H9 (cell line): ENCODE data around the gene SEPTIN3. TPM values are rescaled to one million over a fixed set of nuclear protein-coding genes. Genes with fewer than 3 reads are reported as not detected.

Source experiments
- DNase-seq: peaks from one replicate; pipeline ENCODE4 v3.0.0-alpha.2; 2017
- H2AFZ ChIP-seq: one replicate; pipeline ENCODE4 v1.6.1; 2013; ENCODE audit warnings: mild to moderate bottlenecking, low read length, control low read depth, moderate library complexity
- H2AK5ac ChIP-seq: 2 replicates; pipeline ENCODE4 v1.6.1; 2013; ENCODE audit warnings: low read length, control low read depth, mixed read lengths; ENCODE audit not compliant: insufficient read length
- H2BK120ac ChIP-seq: one replicate; pipeline ENCODE4 v1.6.1; 2013; ENCODE audit warnings: low read depth, mild to moderate bottlenecking, low read length, control low read depth, inconsistent platforms; ENCODE audit not compliant: poor library complexity, severe bottlenecking
- H2BK12ac ChIP-seq: 2 replicates; pipeline ENCODE4 v1.6.1; 2013; ENCODE audit warnings: low read length, control low read depth, mixed read lengths, low read depth; ENCODE audit not compliant: insufficient read length
- H2BK15ac ChIP-seq: 2 replicates; pipeline ENCODE4 v1.6.1; 2013; ENCODE audit warnings: low read depth, low read length, control low read depth
- H2BK20ac ChIP-seq: one replicate; pipeline ENCODE4 v1.6.1; 2013; ENCODE audit warnings: low read depth, mild to moderate bottlenecking, low read length, control low read depth, inconsistent platforms; ENCODE audit not compliant: poor library complexity, severe bottlenecking
- H2BK5ac ChIP-seq: 2 replicates; pipeline ENCODE4 v1.6.1; 2013; ENCODE audit warnings: low read length, control low read depth, mixed read lengths; ENCODE audit not compliant: insufficient read length
- H3K14ac ChIP-seq: 2 replicates; pipeline ENCODE4 v1.6.1; 2013; ENCODE audit warnings: low read length, control low read depth; ENCODE audit not compliant: insufficient read depth
- H3K18ac ChIP-seq: 2 replicates; pipeline ENCODE4 v1.6.1; 2013; ENCODE audit warnings: low read depth, mild to moderate bottlenecking, mixed read lengths, low read length, control low read depth; ENCODE audit not compliant: insufficient read length
- H3K23ac ChIP-seq: 2 replicates; pipeline ENCODE4 v1.6.1; 2013; ENCODE audit warnings: low read length, control low read depth, mixed read lengths, low read depth; ENCODE audit not compliant: insufficient read length
- H3K23me2 ChIP-seq: 2 replicates; pipeline ENCODE4 v1.6.1; 2013; ENCODE audit warnings: low read depth, mild to moderate bottlenecking, mixed read lengths, low read length, control low read depth; ENCODE audit not compliant: insufficient read length, poor library complexity, severe bottlenecking
- H3K27ac ChIP-seq: 2 replicates; pipeline ENCODE4 v1.5.1; 2013; ENCODE audit warnings: low read length, control low read depth, mixed read lengths, low read depth; ENCODE audit not compliant: insufficient read length
- H3K27me3 ChIP-seq: 2 replicates; pipeline ENCODE4 v1.6.1; 2013; ENCODE audit warnings: low read length, control low read depth, inconsistent platforms; ENCODE audit not compliant: insufficient read depth
- H3K4ac ChIP-seq: 2 replicates; pipeline ENCODE4 v1.6.1; 2013; ENCODE audit warnings: low read depth, mild to moderate bottlenecking, control low read depth, inconsistent platforms, low read length, moderate library complexity
- H3K4me1 ChIP-seq: 2 replicates; pipeline ENCODE4 v1.6.1; 2013; ENCODE audit warnings: low read length, control low read depth, inconsistent platforms; ENCODE audit not compliant: insufficient read depth
- H3K4me2 ChIP-seq: 2 replicates; pipeline ENCODE4 v1.6.1; 2013; ENCODE audit warnings: low read length, control low read depth, mixed read lengths; ENCODE audit not compliant: insufficient read length, insufficient read depth
- H3K56ac ChIP-seq: 2 replicates; pipeline ENCODE4 v1.6.1; 2013; ENCODE audit warnings: low read depth, mild to moderate bottlenecking, mixed read lengths, low read length, control low read depth; ENCODE audit not compliant: insufficient read length
- H3K79me1 ChIP-seq: 2 replicates; pipeline ENCODE4 v1.6.1; 2013; ENCODE audit warnings: low read depth, mild to moderate bottlenecking, moderate library complexity, low read length, control low read depth, inconsistent platforms; ENCODE audit not compliant: insufficient read depth, poor library complexity, severe bottlenecking
- H3K79me2 ChIP-seq: 2 replicates; pipeline ENCODE4 v1.6.1; 2013; ENCODE audit warnings: low read length, control low read depth, inconsistent platforms; ENCODE audit not compliant: insufficient read depth
- H3K9ac ChIP-seq: 2 replicates; pipeline ENCODE4 v1.6.1; 2013; ENCODE audit warnings: low read length, control low read depth, mixed read lengths; ENCODE audit not compliant: insufficient read length; ENCODE audit errors: extremely low read depth
- H3K9me3 ChIP-seq: one replicate; pipeline ENCODE4 v1.6.1; 2013; ENCODE audit warnings: low read depth, low read length, inconsistent platforms; ENCODE audit not compliant: control insufficient read depth
- H3T11ph ChIP-seq: one replicate; pipeline ENCODE4 v1.6.1; 2013; ENCODE audit warnings: mild to moderate bottlenecking, low read length, control low read depth, inconsistent platforms
- H4K20me1 ChIP-seq: one replicate; pipeline ENCODE4 v1.6.1; 2013; ENCODE audit not compliant: control insufficient read depth, insufficient read length, insufficient read depth
- H4K5ac ChIP-seq: 2 replicates; pipeline ENCODE4 v1.6.1; 2013; ENCODE audit warnings: low read depth, mild to moderate bottlenecking, mixed read lengths, low read length, control low read depth; ENCODE audit not compliant: insufficient read length
- H4K8ac ChIP-seq: replicated peaks from 2 replicates; pipeline ENCODE4 v1.6.1; 2013; ENCODE audit warnings: low read length, control low read depth, mixed read lengths, low read depth; ENCODE audit not compliant: insufficient read length
- H4K91ac ChIP-seq: 2 replicates; pipeline ENCODE4 v1.6.1; 2013; ENCODE audit warnings: low read depth, mild to moderate bottlenecking, moderate library complexity, mixed read lengths, low read length, control low read depth; ENCODE audit not compliant: insufficient read length
- H3K27ac Mint-ChIP-seq, 3 experiments: 2 replicates in 2 of 3; 3 replicates in 1 of 3; pipeline ENCODE4 v1.8.0; 2020 to 2021; ENCODE audit warnings: mixed read lengths in 3 of 3, mild to moderate bottlenecking in 1 of 3, moderate library complexity in 1 of 3
- H3K27me3 Mint-ChIP-seq: 2 replicates; pipeline ENCODE4 v1.8.0; 2021; ENCODE audit warnings: low read depth, mild to moderate bottlenecking, moderate library complexity, mixed read lengths
- H3K36me3 Mint-ChIP-seq, 3 experiments: 2 replicates in 2 of 3; 3 replicates in 1 of 3; pipeline ENCODE4 v1.8.0; 2020 to 2021; ENCODE audit warnings: low read depth in 3 of 3, mixed read lengths in 3 of 3; ENCODE audit not compliant: insufficient read depth in 1 of 3
- H3K4me1 Mint-ChIP-seq, 2 experiments: 2 replicates each; pipeline ENCODE4 v1.8.0; 2020; ENCODE audit warnings: mixed read lengths in 2 of 2
- H3K4me3 Mint-ChIP-seq, 2 experiments: 2 replicates in 1 of 2; 3 replicates in 1 of 2; pipeline ENCODE4 v1.8.0; 2020 to 2021; ENCODE audit warnings: mild to moderate bottlenecking in 2 of 2, mixed read lengths in 2 of 2, moderate library complexity in 1 of 2
- H3K9me3 Mint-ChIP-seq, 2 experiments: 2 replicates in 1 of 2; 3 replicates in 1 of 2; pipeline ENCODE4 v1.8.0; 2020; ENCODE audit warnings: mild to moderate bottlenecking in 2 of 2, mixed read lengths in 2 of 2, moderate library complexity in 1 of 2
- WGBS: extraction: QIAGEN DNeasy Blood & Tissue Kit; methylation state at CpG from one replicate; pipeline ENCODE4 v1.1.7; 2013; ENCODE audit warnings: missing lambda C conversion rate, low lambda C conversion rate, mixed read lengths; ENCODE audit not compliant: insufficient read length; ENCODE audit errors: extremely low coverage; 5-methylcytosine and 5-hydroxymethylcytosine counted together
- total RNA-seq: library from RNA; stranded (reverse); gene quantifications from 2 replicates; pipeline ENCODE4 v1.2.1, GENCODE V29; 2021
- TF ChIP-seq, protein P1 (sequence below): fragments of 200-600 bp; sonication (generic); conservative IDR thresholded peaks from 3 replicates; pipeline ENCODE4 v1.8.0; 2021; ENCODE audit warnings: antibody characterized with exemption, mild to moderate bottlenecking

The SEPTIN3 gene
- total RNA-seq, 1 experiment from 2014 or later, result 33.3 TPM

DNA sequence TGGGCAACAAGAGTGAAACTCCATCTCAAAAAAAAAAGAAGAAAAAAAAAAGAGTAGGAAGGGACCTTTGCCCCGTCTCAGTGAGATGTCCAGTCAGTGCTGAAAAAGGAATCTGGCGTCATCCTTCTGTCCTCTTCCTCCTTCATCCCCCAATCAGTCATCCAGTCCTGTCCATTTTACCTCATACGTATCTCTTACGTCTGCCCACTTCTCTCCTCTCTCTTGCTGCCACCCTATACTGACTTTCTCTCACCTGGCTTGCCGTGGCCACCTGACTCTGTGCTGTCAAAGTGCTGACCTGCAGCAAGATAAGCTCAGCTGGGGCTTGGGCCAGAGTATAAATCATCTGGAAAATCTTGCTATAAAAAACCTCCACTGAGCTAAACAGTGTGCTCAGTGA, 13.6 kb downstream of the SEPTIN3 start:
- Mint-ChIP-seq H3K27me3 (peaks cover 18% of the 10 kb centered on the region), H3K9me3 (no peaks in the 10 kb centered on the region; a peak in 1 of 5 replicates), H3K4me3 (no peak overlapping the region), H3K27ac (no peak overlapping the region; a peak in 1 of 7 replicates), H3K36me3 (peaks cover 10 to 23% (median 18%) of the 10 kb centered on the region in 3 experiments), H3K4me1 (peaks cover 8 to 12% of the 10 kb centered on the region in 2 experiments)
- Histone ChIP-seq H4K91ac (no peak overlapping the region), H3K14ac (no peak overlapping the region), H3K18ac (no peak overlapping the region), H4K20me1 (no peaks in the 10 kb centered on the region), H2AFZ (no peak overlapping the region), H3K4me1 (peaks cover 1% of the 10 kb centered on the region; the same call in 1 of the 2 replicates), H2BK120ac (no peak overlapping the region), H3K9me3 (no peaks in the 10 kb centered on the region), H4K8ac (no peak overlapping the region), H4K5ac (no peak overlapping the region), H3K79me1 (no peaks in the 10 kb centered on the region), H3K27ac (no peak overlapping the region), H2AK5ac (no peak overlapping the region), H3K9ac (no peak overlapping the region), H2BK15ac (no peak overlapping the region), H3K4me2 (no peak overlapping the region), H3K23me2 (no peaks in the 10 kb centered on the region), H3K27me3 (no peaks in the 10 kb centered on the region), H3K23ac (no peak overlapping the region), H3K56ac (no peak overlapping the region), H2BK12ac (no peak overlapping the region), H3K79me2 (no peaks in the 10 kb centered on the region), H2BK5ac (no peak overlapping the region), H3T11ph (no peak overlapping the region), H3K4ac (no peak overlapping the region), H2BK20ac (no peak overlapping the region)
- no peak for DNase-seq
- no CpG with 5 or more reads among the region's 5 CpGs for WGBS
- TF ChIP-seq, protein P1, sequence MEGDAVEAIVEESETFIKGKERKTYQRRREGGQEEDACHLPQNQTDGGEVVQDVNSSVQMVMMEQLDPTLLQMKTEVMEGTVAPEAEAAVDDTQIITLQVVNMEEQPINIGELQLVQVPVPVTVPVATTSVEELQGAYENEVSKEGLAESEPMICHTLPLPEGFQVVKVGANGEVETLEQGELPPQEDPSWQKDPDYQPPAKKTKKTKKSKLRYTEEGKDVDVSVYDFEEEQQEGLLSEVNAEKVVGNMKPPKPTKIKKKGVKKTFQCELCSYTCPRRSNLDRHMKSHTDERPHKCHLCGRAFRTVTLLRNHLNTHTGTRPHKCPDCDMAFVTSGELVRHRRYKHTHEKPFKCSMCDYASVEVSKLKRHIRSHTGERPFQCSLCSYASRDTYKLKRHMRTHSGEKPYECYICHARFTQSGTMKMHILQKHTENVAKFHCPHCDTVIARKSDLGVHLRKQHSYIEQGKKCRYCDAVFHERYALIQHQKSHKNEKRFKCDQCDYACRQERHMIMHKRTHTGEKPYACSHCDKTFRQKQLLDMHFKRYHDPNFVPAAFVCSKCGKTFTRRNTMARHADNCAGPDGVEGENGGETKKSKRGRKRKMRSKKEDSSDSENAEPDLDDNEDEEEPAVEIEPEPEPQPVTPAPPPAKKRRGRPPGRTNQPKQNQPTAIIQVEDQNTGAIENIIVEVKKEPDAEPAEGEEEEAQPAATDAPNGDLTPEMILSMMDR, result no peak
